PC-3 (cell line): Measurements from ENCODE around the gene CAPS2.

ENCODE experiments used
- CTCF ChIP-seq: fragments of 300-600 bp; sonication (generic); conservative IDR thresholded peaks from 2 replicates; pipeline ENCODE4 v1.5.1; 2017; ENCODE audit warnings: antibody characterized with exemption, low read depth, mild to moderate bottlenecking, low read length
- EZH2 ChIP-seq: fragments of 300-600 bp; sonication (generic); IDR thresholded peaks from one replicate; pipeline ENCODE4 v1.6.1; 2017; ENCODE audit warnings: antibody characterized with exemption, mild to moderate bottlenecking, low read length; ENCODE audit not compliant: unreplicated experiment
- EZH2phosphoT487 ChIP-seq: fragments of 300-600 bp; sonication (generic); IDR thresholded peaks from 2 replicates; pipeline ENCODE4 v1.6.1; 2018; ENCODE audit warnings: mild to moderate bottlenecking, antibody characterized with exemption, low read length, borderline replicate concordance

GRCh38 chr12:75245108-75245507 lies 85.0 kb downstream of the CAPS2 start:
- TF ChIP-seq CTCF = no peak
- no peak for TF ChIP-seq EZH2
- no peak for TF ChIP-seq EZH2phosphoT487
